H1 (cell line): Measurements from ENCODE around the gene SLC11A1. TPM values are rescaled to one million over a fixed set of nuclear protein-coding genes. Genes with fewer than 3 reads are reported as not detected.

ENCODE experiments used
- CTCF ChIA-PET: fragments of 300-600 bp; sonication (Branson Sonifier 250); formaldehyde crosslinking; loops from one replicate; lab custom pipeline; 2021; ENCODE audit not compliant: partially characterized antibody; lab: Charles Lee
- POLR2A ChIA-PET: fragments of 300-600 bp; sonication (Branson Sonifier 250); formaldehyde crosslinking; loops from one replicate; lab custom pipeline; 2021; ENCODE audit warnings: inconsistent platforms; ENCODE audit not compliant: partially characterized antibody; lab: Charles Lee
- DNase-seq, 2 experiments: peaks; one replicate each; pipeline versions ENCODE4 v3.0.0 to v3.0.0-alpha.2; 2010 to 2022; ENCODE audit warnings: low spot score in 2 of 2, low read depth in 1 of 2, mixed read lengths in 1 of 2
- FAIRE-seq: peaks from 2 replicates; lab custom pipeline; 2011; peaks lifted over from hg19 to GRCh38; lab: Jason Lieb, UNC
- H2AFZ ChIP-seq: 2 replicates; pipeline ENCODE4 v1.8.1; 2012; ENCODE audit warnings: low read length, inconsistent platforms
- H2AK5ac ChIP-seq: 2 replicates; pipeline ENCODE4 v1.6.1; 2013; ENCODE audit warnings: low read depth, low read length
- H2BK120ac ChIP-seq: replicated peaks from 2 replicates; pipeline ENCODE3; 2013; ENCODE audit warnings: low read depth, low read length, inconsistent platforms
- H2BK12ac ChIP-seq: 2 replicates; pipeline ENCODE4 v1.6.1; 2013; ENCODE audit warnings: low read depth, low read length
- H2BK15ac ChIP-seq: 2 replicates; pipeline ENCODE4 v1.6.1; 2013; ENCODE audit warnings: low read length
- H2BK20ac ChIP-seq: 2 replicates; pipeline ENCODE4 v1.6.1; 2013; ENCODE audit warnings: low read length
- H2BK5ac ChIP-seq: 2 replicates; pipeline ENCODE4 v1.6.1; 2013; ENCODE audit warnings: low read depth, low read length
- H3K14ac ChIP-seq: 2 replicates; pipeline ENCODE4 v1.6.1; 2013; ENCODE audit warnings: inconsistent platforms; ENCODE audit not compliant: insufficient read length
- H3K18ac ChIP-seq: 2 replicates; pipeline ENCODE4 v1.6.1; 2013; ENCODE audit warnings: low read length; ENCODE audit errors: extremely low read depth
- H3K23ac ChIP-seq: 2 replicates; pipeline ENCODE4 v1.6.1; 2013; ENCODE audit warnings: inconsistent platforms; ENCODE audit not compliant: insufficient read length
- H3K23me2 ChIP-seq: 2 replicates; pipeline ENCODE4 v1.6.1; 2013; ENCODE audit warnings: low read depth, low read length
- H3K27ac ChIP-seq: 2 replicates; pipeline ENCODE4 v1.6.1; 2011; ENCODE audit warnings: low read depth, low read length, inconsistent platforms
- H3K27me3 ChIP-seq, 4 experiments: replicated peaks in 1 of 4; 1 replicate in 1 of 4; 2 replicates in 3 of 4; pipeline versions ENCODE4 v1.6.1 to v1.8.1; 2011 to 2013; ENCODE audit warnings: low read length in 3 of 4, mild to moderate bottlenecking in 3 of 4, inconsistent platforms in 2 of 4, mixed read lengths in 2 of 4, moderate library complexity in 1 of 4; ENCODE audit not compliant: control insufficient read depth in 3 of 4, insufficient read depth in 3 of 4; ENCODE audit errors: extremely low read depth in 1 of 4
- H3K36me3 ChIP-seq, 4 experiments: 2 replicates each; pipeline versions ENCODE4 v1.6.1 to v1.8.1; 2011 to 2013; ENCODE audit warnings: mild to moderate bottlenecking in 4 of 4, low read length in 3 of 4, moderate library complexity in 2 of 4, control low read depth in 1 of 4, inconsistent platforms in 1 of 4; ENCODE audit not compliant: insufficient read depth in 4 of 4, control insufficient read depth in 2 of 4
- H3K4ac ChIP-seq: replicated peaks from 2 replicates; pipeline ENCODE3; 2013; ENCODE audit warnings: low read length, low read depth, mixed read lengths, inconsistent platforms; ENCODE audit not compliant: insufficient read length
- H3K4me1 ChIP-seq, 4 experiments: replicated peaks in 1 of 4; 1 replicate in 1 of 4; 2 replicates in 3 of 4; pipeline versions ENCODE4 v1.6.1 to v1.8.1; 2011 to 2013; ENCODE audit warnings: low read length in 3 of 4, inconsistent platforms in 2 of 4, mixed read lengths in 1 of 4; ENCODE audit not compliant: insufficient read depth in 4 of 4, control insufficient read depth in 3 of 4
- H3K4me2 ChIP-seq, 2 experiments: 2 replicates each; pipeline versions ENCODE4 v1.6.1 to v1.8.1; 2011 to 2013; ENCODE audit warnings: low read depth in 2 of 2, low read length in 2 of 2, control low read depth in 1 of 2, inconsistent platforms in 1 of 2, mild to moderate bottlenecking in 1 of 2; ENCODE audit not compliant: insufficient read depth in 1 of 2
- H3K4me3 ChIP-seq, 4 experiments: fragments of 200-600, 300-600 bp in 1 of 4; sonication (generic), shearing (Covaris generic), sonication (Bioruptor Twin) in 1 of 4; 2 replicates each; pipeline versions ENCODE4 v1.5.1 to v1.8.1; 2011 to 2016; ENCODE audit warnings: low read length in 4 of 4, low read depth in 3 of 4, control low read depth in 2 of 4, inconsistent platforms in 2 of 4, mild to moderate bottlenecking in 2 of 4, mixed read lengths in 1 of 4, moderate library complexity in 1 of 4; ENCODE audit not compliant: insufficient read depth in 2 of 4; ENCODE audit errors: extremely low read depth in 1 of 4
- H3K56ac ChIP-seq: replicated peaks from 2 replicates; pipeline ENCODE3; 2013; ENCODE audit warnings: low read depth, mild to moderate bottlenecking, mixed read lengths, low read length, inconsistent platforms; ENCODE audit not compliant: insufficient read length
- H3K79me1 ChIP-seq: 2 replicates; pipeline ENCODE4 v1.6.1; 2013; ENCODE audit warnings: low read depth, low read length, control low read depth
- H3K79me2 ChIP-seq, 2 experiments: 2 replicates each; pipeline versions ENCODE4 v1.6.1 to v1.8.1; 2012 to 2013; ENCODE audit warnings: low read length in 2 of 2, mild to moderate bottlenecking in 2 of 2, inconsistent platforms in 1 of 2; ENCODE audit not compliant: insufficient read depth in 2 of 2, control insufficient read depth in 1 of 2
- H3K9ac ChIP-seq, 4 experiments: replicated peaks in 1 of 4; 1 replicate in 1 of 4; 2 replicates in 3 of 4; pipeline versions ENCODE4 v1.6.1 to v1.8.1; 2011 to 2013; ENCODE audit warnings: low read depth in 3 of 4, low read length in 3 of 4, control low read depth in 2 of 4, mild to moderate bottlenecking in 2 of 4, moderate library complexity in 2 of 4, inconsistent platforms in 1 of 4; ENCODE audit errors: extremely low read depth in 1 of 4
- H3K9me3 ChIP-seq, 2 experiments: 2 replicates each; pipeline versions ENCODE4 v1.6.1 to v1.8.1; 2012 to 2013; ENCODE audit warnings: mild to moderate bottlenecking in 2 of 2, moderate library complexity in 2 of 2, control low read depth in 1 of 2, inconsistent platforms in 1 of 2, low read depth in 1 of 2, low read length in 1 of 2, mixed read lengths in 1 of 2; ENCODE audit not compliant: insufficient read depth in 2 of 2
- H4K20me1 ChIP-seq, 2 experiments: replicated peaks in 1 of 2; 2 replicates each; pipeline versions ENCODE3 to v1.8.1; 2011 to 2013; ENCODE audit warnings: inconsistent platforms in 2 of 2, low read length in 2 of 2, mild to moderate bottlenecking in 1 of 2; ENCODE audit not compliant: insufficient read depth in 2 of 2, control insufficient read depth in 1 of 2
- H4K5ac ChIP-seq: 2 replicates; pipeline ENCODE4 v1.6.1; 2013; ENCODE audit warnings: low read length, low read depth, mixed read lengths, inconsistent platforms; ENCODE audit not compliant: insufficient read length
- H4K8ac ChIP-seq: 2 replicates; pipeline ENCODE4 v1.8.0; 2013; ENCODE audit warnings: mild to moderate bottlenecking, moderate library complexity, low read length, inconsistent platforms; ENCODE audit not compliant: insufficient read depth; ENCODE audit errors: extremely low read depth
- H4K91ac ChIP-seq: replicated peaks from 2 replicates; pipeline ENCODE3; 2013; ENCODE audit warnings: low read length, mixed read lengths, inconsistent platforms; ENCODE audit not compliant: insufficient read length
- GABPA ChIP-seq: IDR thresholded peaks from 2 replicates; pipeline ENCODE4 v1.6.1; 2011; ENCODE audit warnings: mild to moderate bottlenecking, low read length, moderate library complexity, borderline replicate concordance; ENCODE audit not compliant: insufficient read depth
- RBBP5 ChIP-seq: IDR thresholded peaks from 2 replicates; pipeline ENCODE4 v1.7.1; 2012; ENCODE audit warnings: low read depth, mild to moderate bottlenecking, inconsistent platforms, low read length, moderate library complexity, borderline replicate concordance
- WGBS, 2 experiments: shearing (Covaris generic) in 1 of 2; methylation state at CpG; one replicate each; pipeline versions ENCODE4 v1.1.6 to v1.1.7; 2013 to 2015; ENCODE audit warnings: low lambda C conversion rate in 2 of 2, mixed read lengths in 2 of 2, inconsistent platforms in 1 of 2, low coverage in 1 of 2, missing lambda C conversion rate in 1 of 2; ENCODE audit not compliant: insufficient replicate concordance in 2 of 2, insufficient coverage in 1 of 2, insufficient read length in 1 of 2; ENCODE audit errors: extremely low coverage in 1 of 2, missing lambda C conversion rate in 1 of 2; 5-methylcytosine and 5-hydroxymethylcytosine counted together
- polyA plus RNA-seq, 7 experiments: library from polyadenylated mRNA; depleted of rRNA in 3 of 7; stranded (reverse) in 5 of 7; unstranded in 2 of 7; fragments of >200 nt in 5 of 7; fragments of 200-250 nt in 2 of 7; gene quantifications; 1 replicate in 5 of 7; 2 replicates in 1 of 7; 4 replicates in 1 of 7; pipeline versions ENCODE4 v1.2.1 to v1.2.3, GENCODE V29; 2011 to 2013; ENCODE audit warnings: missing spikeins in 2 of 7, mixed read lengths in 2 of 7
- total RNA-seq: library from RNA; stranded (reverse); fragmentation: NEBNext Ultra II Directional; extraction: Animal tissue kit (Norgen Biotek cat#: 25700); gene quantifications from 2 replicates; pipeline ENCODE4 v1.2.1, GENCODE V29; 2021

The SLC11A1 gene
- total and polyA plus RNA-seq, 2 of the 8 experiments (the other 6 are each of a cell fraction or from before 2014, with no cell fraction given) = 0.20 to 0.43 TPM

DNA sequence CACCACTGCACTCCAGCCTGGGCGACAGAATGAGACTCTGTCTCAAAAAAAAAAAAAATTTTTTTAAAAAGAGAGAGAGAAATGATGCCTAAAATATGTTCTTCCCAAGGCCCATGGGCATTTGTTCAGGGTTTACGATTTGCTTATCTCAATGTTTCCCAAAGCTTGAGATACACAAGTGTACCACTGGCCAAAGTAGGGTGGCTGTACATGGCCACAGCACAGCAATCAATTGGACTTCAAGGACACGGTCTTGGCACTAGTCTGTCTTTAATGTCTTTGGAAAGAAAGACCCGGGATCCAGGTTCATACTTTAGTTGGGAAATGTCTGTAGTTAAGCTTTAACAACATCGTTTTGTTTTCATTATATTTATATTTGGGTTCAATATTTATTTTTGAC is 34.9 kb upstream of the SLC11A1 start:
- TF ChIP-seq GABPA (no peak), RBBP5 (no peak)
- FAIRE-seq (no peak), DNase-seq (no peak)
- Histone ChIP-seq H2BK20ac (no peak overlapping the region), H3K4ac (no peak overlapping the region), H2AFZ (no peak overlapping the region), H2BK12ac (no peak overlapping the region), H3K27ac (no peak overlapping the region), H3K18ac (no peak overlapping the region), H3K79me2 (no peaks in the 10 kb centered on the region), H3K27me3 (no peaks in the 10 kb centered on the region), H3K56ac (no peak overlapping the region), H2BK5ac (no peak overlapping the region), H3K23me2 (no peaks in the 10 kb centered on the region), H3K4me2 (no peak overlapping the region), H4K5ac (no peak overlapping the region), H3K23ac (no peak overlapping the region), H3K9me3 (no peaks in the 10 kb centered on the region), H3K14ac (no peak overlapping the region), H4K8ac (no peak overlapping the region), H2AK5ac (no peak overlapping the region), H2BK15ac (no peak overlapping the region), H3K4me1 (peaks cover 0 to 4% (median 0%) of the 10 kb centered on the region in 4 experiments; a peak in 1 of 7 replicates), H4K20me1 (no peaks in the 10 kb centered on the region), H3K79me1 (no peaks in the 10 kb centered on the region), H2BK120ac (no peak overlapping the region), H3K9ac (no peak overlapping the region), H4K91ac (no peak overlapping the region), H3K36me3 (no peaks in the 10 kb centered on the region; a peak in 1 of 8 replicates), H3K4me3 (no peak overlapping the region)
- 91% methylated on average over 5 of the region's 5 CpGs; no CpG with 5 or more reads in 1 of the 2 experiments for WGBS, 2 experiments
- ChIA-PET CTCF (interaction anchor here (0.9 to 1.0 kb wide), 3 partner anchors 9 to 46 kb away, joined by 3 to 7 read pairs (median 4); partner anchors contain the start of gene CATIP), POLR2A (no interaction called here)
